WI38 (cell line): ENCODE measurements around the gene EXOG.
A peak's percentile ranks its signal among the peaks of the same experiment; 100 is the strongest.

Experiments
- H3K4me3 ChIP-seq: 2 replicates; pipeline ENCODE4 v1.5.1; 2011; ENCODE audit warnings: low read depth, mild to moderate bottlenecking, control low read depth, low read length
- CTCF ChIP-seq: IDR thresholded peaks from 2 replicates; pipeline ENCODE4 v1.5.1; 2012; ENCODE audit warnings: low read depth, mild to moderate bottlenecking, control low read depth, low read length

EXOG gene

GRCh38 chr3:38475716-38476115 lies 20.4 kb upstream of the EXOG start:
- TF ChIP-seq CTCF = no peak
- H3K4me3 ChIP-seq = no peak overlapping the region

- no peak for TF ChIP-seq CTCF
- no peak overlapping the region for H3K4me3 ChIP-seq
Measured at GRCh38 chr3:38476157-38476756, 19.9 kb upstream of the EXOG start.

- no peak for TF ChIP-seq CTCF
- no peak overlapping the region for H3K4me3 ChIP-seq
Measured at GRCh38 chr3:38477057-38477820, 18.9 kb upstream of the EXOG start.

- TF ChIP-seq CTCF = no peak
- no peak overlapping the region for H3K4me3 ChIP-seq
Measured at GRCh38 chr3:38477839-38478450, 18.2 kb upstream of the EXOG start.

GRCh38 chr3:38478901-38479300 lies 17.2 kb upstream of the EXOG start:
- H3K4me3 ChIP-seq = no peak overlapping the region
- TF ChIP-seq CTCF = no peak

- no peak overlapping the region for H3K4me3 ChIP-seq
- TF ChIP-seq CTCF = peak; percentile 80
Measured at GRCh38 chr3:38479431-38480092, 16.6 kb upstream of the EXOG start.

GRCh38 chr3:38480093-38480445 lies 16.1 kb upstream of the EXOG start:
- H3K4me3 ChIP-seq = no peak overlapping the region
- no peak for TF ChIP-seq CTCF
